ENCODE data around the gene VPS29.

Gene VPS29

DNA sequence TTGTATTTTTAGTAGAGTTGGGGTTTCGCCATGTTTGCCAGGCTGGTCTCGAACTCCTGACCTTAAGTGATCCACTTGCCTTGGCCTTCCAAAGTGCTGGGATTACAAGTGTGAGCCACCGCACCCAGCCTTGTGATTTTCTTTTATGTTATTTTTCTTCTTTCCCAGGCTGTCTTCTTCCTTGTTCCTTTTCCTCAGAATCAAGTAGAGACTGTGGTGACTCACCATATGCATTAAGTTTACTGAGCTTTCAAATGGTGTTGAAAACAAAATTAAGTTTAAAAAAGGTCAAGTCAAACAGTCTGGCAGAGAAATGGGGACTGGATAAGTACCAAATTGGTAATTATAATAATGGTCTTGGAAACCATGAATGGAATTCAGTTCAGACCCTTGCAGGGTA is 57.5 kb downstream of the VPS29 start:
- DNase-seq, result no peak
